HEK293 (cell line): Measurements from ENCODE around the gene PARP6.

Experiments used
- CTCF ChIA-PET: fragments of 350-600 bp; formaldehyde crosslinking; extraction: SDS; loops from one replicate; lab custom pipeline; 2021; ENCODE audit warnings: antibody characterized with exemption; lab: Yijun Ruan, JAX
- POLR2A ChIA-PET: fragments of 300-600 bp; formaldehyde crosslinking; extraction: SDS; loops from one replicate; lab custom pipeline; 2020; ENCODE audit warnings: antibody characterized with exemption, inconsistent platforms; lab: Yijun Ruan, JAX
- H3K27ac ChIP-seq: fragments of 200-500 bp; sonication (Bioruptor generic); 2 replicates; pipeline ENCODE4 v1.5.1; 2014; ENCODE audit warnings: low read depth, low read length, control low read depth, inconsistent platforms; ENCODE audit errors: extremely low read depth
- H3K36me3 ChIP-seq, 2 experiments: fragments of 200-500 bp in 1 of 2; sonication (Bioruptor generic) in 1 of 2; 1 replicate in 1 of 2; 2 replicates in 1 of 2; pipeline ENCODE4 v1.5.1; 2014 to 2017; ENCODE audit warnings: inconsistent platforms in 2 of 2, low read length in 2 of 2; ENCODE audit not compliant: control insufficient read depth in 2 of 2, insufficient read depth in 1 of 2
- H3K4me1 ChIP-seq: fragments of 200-500 bp; sonication (Bioruptor generic); 2 replicates; pipeline ENCODE4 v1.5.1; 2014; ENCODE audit warnings: mild to moderate bottlenecking, low read length, inconsistent platforms; ENCODE audit not compliant: control insufficient read depth, insufficient read depth
- H3K4me3 ChIP-seq: 2 replicates; pipeline ENCODE4 v1.5.1; 2011; ENCODE audit warnings: low read depth, mild to moderate bottlenecking, control low read depth, low read length, moderate library complexity
- H3K9me3 ChIP-seq: fragments of 200-500 bp; sonication (Bioruptor generic); 2 replicates; pipeline ENCODE4 v1.5.1; 2014; ENCODE audit warnings: low read depth, low read length, inconsistent platforms; ENCODE audit not compliant: control insufficient read depth, insufficient read depth
- BCL11B ChIP-seq: fragments of 450-650 bp; formaldehyde crosslinking; IDR thresholded peaks from 2 replicates; pipeline ENCODE4 v1.5.1; 2016; ENCODE audit warnings: low read depth, missing biosample characterization, missing genetic modification characterization
- GLI2 ChIP-seq: fragments of 450-650 bp; formaldehyde crosslinking; IDR thresholded peaks from 2 replicates; pipeline ENCODE4; 2017; ENCODE audit warnings: missing biosample characterization, missing genetic modification characterization, low read depth, borderline replicate concordance
- IKZF3 ChIP-seq: fragments of 450-650 bp; IDR thresholded peaks from 2 replicates; pipeline ENCODE4 v1.5.0; 2018; ENCODE audit warnings: missing biosample characterization, mild to moderate bottlenecking, missing genetic modification characterization, moderate library complexity
- KLF1 ChIP-seq: fragments of 450-650 bp; formaldehyde crosslinking; IDR thresholded peaks from 2 replicates; pipeline ENCODE4 v1.5.1; 2016; ENCODE audit warnings: missing biosample characterization, missing genetic modification characterization
- OVOL3 ChIP-seq: fragments of 450-650 bp; formaldehyde crosslinking; IDR thresholded peaks from 2 replicates; pipeline ENCODE4 v1.5.1; 2016; ENCODE audit warnings: missing biosample characterization, missing genetic modification characterization
- YY2 ChIP-seq: fragments of 450-650 bp; formaldehyde crosslinking; IDR thresholded peaks from 2 replicates; pipeline ENCODE4 v1.5.1; 2016; ENCODE audit warnings: missing biosample characterization, missing genetic modification characterization
- ZBTB10 ChIP-seq: fragments of 450-650 bp; formaldehyde crosslinking; IDR thresholded peaks from 2 replicates; pipeline ENCODE4 v1.5.1; 2016; ENCODE audit warnings: missing biosample characterization, missing genetic modification characterization
- ZBTB17 ChIP-seq: fragments of 450-650 bp; formaldehyde crosslinking; IDR thresholded peaks from 2 replicates; pipeline ENCODE4 v1.5.1; 2016; ENCODE audit warnings: missing biosample characterization, missing genetic modification characterization
- ZFP37 ChIP-seq: fragments of 450-650 bp; formaldehyde crosslinking; IDR thresholded peaks from 2 replicates; pipeline ENCODE4 v1.5.1; 2016; ENCODE audit warnings: missing biosample characterization, missing genetic modification characterization
- ZIC2 ChIP-seq: fragments of 450-650 bp; formaldehyde crosslinking; IDR thresholded peaks from 2 replicates; pipeline ENCODE4 v1.5.1; 2016; ENCODE audit warnings: missing biosample characterization, missing genetic modification characterization
- ZNF146 ChIP-seq: fragments of 450-650 bp; formaldehyde crosslinking; IDR thresholded peaks from 2 replicates; pipeline ENCODE4 v1.5.1; 2016; ENCODE audit warnings: missing biosample characterization, missing genetic modification characterization
- ZNF280D ChIP-seq: fragments of 450-650 bp; formaldehyde crosslinking; IDR thresholded peaks from 2 replicates; pipeline ENCODE4 v1.5.1; 2016; ENCODE audit warnings: missing biosample characterization, missing genetic modification characterization
- ZNF341 ChIP-seq: fragments of 450-650 bp; formaldehyde crosslinking; IDR thresholded peaks from 2 replicates; pipeline ENCODE4; 2016; ENCODE audit warnings: low read depth, missing biosample characterization, missing genetic modification characterization
- ZNF473 ChIP-seq: fragments of 450-650 bp; formaldehyde crosslinking; IDR thresholded peaks from 2 replicates; pipeline ENCODE4 v1.5.1; 2017; ENCODE audit warnings: missing biosample characterization, missing genetic modification characterization
- ZNF501 ChIP-seq: fragments of 450-650 bp; formaldehyde crosslinking; IDR thresholded peaks from 2 replicates; pipeline ENCODE4 v1.5.1; 2016; ENCODE audit warnings: missing biosample characterization, missing genetic modification characterization
- ZNF544 ChIP-seq: fragments of 450-650 bp; formaldehyde crosslinking; IDR thresholded peaks from 2 replicates; pipeline ENCODE4 v1.5.0; 2017; ENCODE audit warnings: missing biosample characterization, missing genetic modification characterization
- ZNF768 ChIP-seq: fragments of 450-650 bp; formaldehyde crosslinking; IDR thresholded peaks from 2 replicates; pipeline ENCODE4 v1.5.1; 2018; ENCODE audit warnings: missing biosample characterization, mild to moderate bottlenecking, missing genetic modification characterization
- ZNF785 ChIP-seq: fragments of 450-650 bp; formaldehyde crosslinking; IDR thresholded peaks from 2 replicates; pipeline ENCODE4 v1.5.1; 2016; ENCODE audit warnings: missing biosample characterization, missing genetic modification characterization
- ZNF830 ChIP-seq: fragments of 450-650 bp; IDR thresholded peaks from 2 replicates; pipeline ENCODE4 v1.5.0; 2018; ENCODE audit warnings: missing biosample characterization, missing genetic modification characterization, low read depth, mild to moderate bottlenecking, moderate library complexity
- TF ChIP-seq, protein P1 (sequence below): fragments of 450-650 bp; formaldehyde crosslinking; conservative IDR thresholded peaks from 2 replicates; pipeline ENCODE4 v1.5.1; 2016; ENCODE audit warnings: low read depth, missing biosample characterization, missing genetic modification characterization
- TF ChIP-seq, protein P2 (sequence below): fragments of 450-650 bp; formaldehyde crosslinking; IDR thresholded peaks from 2 replicates; pipeline ENCODE4 v1.5.1; 2016; ENCODE audit warnings: missing biosample characterization, missing genetic modification characterization
- TF ChIP-seq, protein P3 (sequence below): fragments of 450-650 bp; formaldehyde crosslinking; IDR thresholded peaks from 2 replicates; pipeline ENCODE4 v1.5.1; 2017; ENCODE audit warnings: missing biosample characterization, missing genetic modification characterization

PARP6 gene

GRCh38 chr15:72229076-72229946, 43.0 kb downstream of the PARP6 start:
- Histone ChIP-seq H3K4me3 (peak overlapping the region; percentile 70), H3K27ac (peak overlapping the region; percentile 98), H3K9me3 (no peaks in the 10 kb centered on the region), H3K4me1 (peaks cover 24% of the 10 kb centered on the region), H3K36me3 (peaks cover 14 to 22% of the 10 kb centered on the region in 2 experiments; a peak in 2 of 3 replicates)
- CTCF ChIA-PET, result interaction anchor here (0.6 to 2.6 kb wide), 5 partner anchors 11 to 1642 kb away, joined by 3 to 12 read pairs (median 7); no protein-coding TSS in a partner anchor
- POLR2A ChIA-PET, result interaction anchor here (0.5 to 4.2 kb wide), 21 partner anchors 7 to 456 kb away, joined by 3 to 66 read pairs (median 7); partner anchors contain the start of genes BBS4 and HIGD2B
- TF ChIP-seq ZNF341 (tag by site-specific recombination), result peak; percentile 43; the same call in 1 of the 2 replicates
- TF ChIP-seq, protein P1, sequence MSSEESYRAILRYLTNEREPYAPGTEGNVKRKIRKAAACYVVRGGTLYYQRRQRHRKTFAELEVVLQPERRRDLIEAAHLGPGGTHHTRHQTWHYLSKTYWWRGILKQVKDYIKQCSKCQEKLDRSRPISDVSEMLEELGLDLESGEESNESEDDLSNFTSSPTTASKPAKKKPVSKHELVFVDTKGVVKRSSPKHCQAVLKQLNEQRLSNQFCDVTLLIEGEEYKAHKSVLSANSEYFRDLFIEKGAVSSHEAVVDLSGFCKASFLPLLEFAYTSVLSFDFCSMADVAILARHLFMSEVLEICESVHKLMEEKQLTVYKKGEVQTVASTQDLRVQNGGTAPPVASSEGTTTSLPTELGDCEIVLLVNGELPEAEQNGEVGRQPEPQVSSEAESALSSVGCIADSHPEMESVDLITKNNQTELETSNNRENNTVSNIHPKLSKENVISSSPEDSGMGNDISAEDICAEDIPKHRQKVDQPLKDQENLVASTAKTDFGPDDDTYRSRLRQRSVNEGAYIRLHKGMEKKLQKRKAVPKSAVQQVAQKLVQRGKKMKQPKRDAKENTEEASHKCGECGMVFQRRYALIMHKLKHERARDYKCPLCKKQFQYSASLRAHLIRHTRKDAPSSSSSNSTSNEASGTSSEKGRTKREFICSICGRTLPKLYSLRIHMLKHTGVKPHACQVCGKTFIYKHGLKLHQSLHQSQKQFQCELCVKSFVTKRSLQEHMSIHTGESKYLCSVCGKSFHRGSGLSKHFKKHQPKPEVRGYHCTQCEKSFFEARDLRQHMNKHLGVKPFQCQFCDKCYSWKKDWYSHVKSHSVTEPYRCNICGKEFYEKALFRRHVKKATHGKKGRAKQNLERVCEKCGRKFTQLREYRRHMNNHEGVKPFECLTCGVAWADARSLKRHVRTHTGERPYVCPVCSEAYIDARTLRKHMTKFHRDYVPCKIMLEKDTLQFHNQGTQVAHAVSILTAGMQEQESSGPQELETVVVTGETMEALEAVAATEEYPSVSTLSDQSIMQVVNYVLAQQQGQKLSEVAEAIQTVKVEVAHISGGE (tag by site-specific recombination), result peak; percentile 31; the same call in 1 of the 2 replicates
- no peak for TF ChIP-seq ZBTB10 (tag by site-specific recombination)
- TF ChIP-seq OVOL3 (tag by site-specific recombination), result no peak; the same call in 1 of the 2 replicates
- TF ChIP-seq ZIC2 (tag by site-specific recombination), result peak; percentile 46; the same call in 1 of the 2 replicates
- TF ChIP-seq YY2 (tag by site-specific recombination), result no peak
- no peak for TF ChIP-seq ZNF501 (tag by site-specific recombination)
- TF ChIP-seq ZNF473 (tag by site-specific recombination), result no peak
- no peak for TF ChIP-seq ZFP37 (tag by site-specific recombination)
- TF ChIP-seq ZNF544, result no peak
- peak; percentile 47 for TF ChIP-seq ZBTB17 (tag by site-specific recombination)
- TF ChIP-seq, protein P2, sequence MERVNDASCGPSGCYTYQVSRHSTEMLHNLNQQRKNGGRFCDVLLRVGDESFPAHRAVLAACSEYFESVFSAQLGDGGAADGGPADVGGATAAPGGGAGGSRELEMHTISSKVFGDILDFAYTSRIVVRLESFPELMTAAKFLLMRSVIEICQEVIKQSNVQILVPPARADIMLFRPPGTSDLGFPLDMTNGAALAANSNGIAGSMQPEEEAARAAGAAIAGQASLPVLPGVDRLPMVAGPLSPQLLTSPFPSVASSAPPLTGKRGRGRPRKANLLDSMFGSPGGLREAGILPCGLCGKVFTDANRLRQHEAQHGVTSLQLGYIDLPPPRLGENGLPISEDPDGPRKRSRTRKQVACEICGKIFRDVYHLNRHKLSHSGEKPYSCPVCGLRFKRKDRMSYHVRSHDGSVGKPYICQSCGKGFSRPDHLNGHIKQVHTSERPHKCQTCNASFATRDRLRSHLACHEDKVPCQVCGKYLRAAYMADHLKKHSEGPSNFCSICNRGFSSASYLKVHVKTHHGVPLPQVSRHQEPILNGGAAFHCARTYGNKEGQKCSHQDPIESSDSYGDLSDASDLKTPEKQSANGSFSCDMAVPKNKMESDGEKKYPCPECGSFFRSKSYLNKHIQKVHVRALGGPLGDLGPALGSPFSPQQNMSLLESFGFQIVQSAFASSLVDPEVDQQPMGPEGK (tag by site-specific recombination), result peak; percentile 68; the same call in 1 of the 2 replicates
- TF ChIP-seq, protein P3, sequence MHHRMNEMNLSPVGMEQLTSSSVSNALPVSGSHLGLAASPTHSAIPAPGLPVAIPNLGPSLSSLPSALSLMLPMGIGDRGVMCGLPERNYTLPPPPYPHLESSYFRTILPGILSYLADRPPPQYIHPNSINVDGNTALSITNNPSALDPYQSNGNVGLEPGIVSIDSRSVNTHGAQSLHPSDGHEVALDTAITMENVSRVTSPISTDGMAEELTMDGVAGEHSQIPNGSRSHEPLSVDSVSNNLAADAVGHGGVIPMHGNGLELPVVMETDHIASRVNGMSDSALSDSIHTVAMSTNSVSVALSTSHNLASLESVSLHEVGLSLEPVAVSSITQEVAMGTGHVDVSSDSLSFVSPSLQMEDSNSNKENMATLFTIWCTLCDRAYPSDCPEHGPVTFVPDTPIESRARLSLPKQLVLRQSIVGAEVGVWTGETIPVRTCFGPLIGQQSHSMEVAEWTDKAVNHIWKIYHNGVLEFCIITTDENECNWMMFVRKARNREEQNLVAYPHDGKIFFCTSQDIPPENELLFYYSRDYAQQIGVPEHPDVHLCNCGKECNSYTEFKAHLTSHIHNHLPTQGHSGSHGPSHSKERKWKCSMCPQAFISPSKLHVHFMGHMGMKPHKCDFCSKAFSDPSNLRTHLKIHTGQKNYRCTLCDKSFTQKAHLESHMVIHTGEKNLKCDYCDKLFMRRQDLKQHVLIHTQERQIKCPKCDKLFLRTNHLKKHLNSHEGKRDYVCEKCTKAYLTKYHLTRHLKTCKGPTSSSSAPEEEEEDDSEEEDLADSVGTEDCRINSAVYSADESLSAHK (tag by site-specific recombination), result no peak
- no peak for TF ChIP-seq ZNF785
- peak; percentile 35; the same call in 1 of the 2 replicates for TF ChIP-seq BCL11B
- TF ChIP-seq ZNF280D (tag by site-specific recombination), result no peak
- no peak for TF ChIP-seq ZNF830 (tag by site-specific recombination)
- TF ChIP-seq KLF1 (tag by site-specific recombination), result no peak; the same call in 1 of the 2 replicates
- no peak for TF ChIP-seq ZNF146
- no peak for TF ChIP-seq ZNF768 (tag by site-specific recombination)
- TF ChIP-seq GLI2 (tag by site-specific recombination), result 0 out of 2 replicates have a peak, but pooled peaks have one; percentile 11
- peak; percentile 32; the same call in 1 of the 2 replicates for TF ChIP-seq IKZF3 (tag by site-specific recombination)
